HG03095 (cell line): ENCODE data around the gene SMU1.

Source experiments
- ATAC-seq: cut with Tn5 transposase; IDR thresholded peaks from one replicate; pipeline ENCODE4 v1.9.1; 2021; ENCODE audit warnings: moderate library complexity; ENCODE audit not compliant: unreplicated experiment

The SMU1 gene

DNA sequence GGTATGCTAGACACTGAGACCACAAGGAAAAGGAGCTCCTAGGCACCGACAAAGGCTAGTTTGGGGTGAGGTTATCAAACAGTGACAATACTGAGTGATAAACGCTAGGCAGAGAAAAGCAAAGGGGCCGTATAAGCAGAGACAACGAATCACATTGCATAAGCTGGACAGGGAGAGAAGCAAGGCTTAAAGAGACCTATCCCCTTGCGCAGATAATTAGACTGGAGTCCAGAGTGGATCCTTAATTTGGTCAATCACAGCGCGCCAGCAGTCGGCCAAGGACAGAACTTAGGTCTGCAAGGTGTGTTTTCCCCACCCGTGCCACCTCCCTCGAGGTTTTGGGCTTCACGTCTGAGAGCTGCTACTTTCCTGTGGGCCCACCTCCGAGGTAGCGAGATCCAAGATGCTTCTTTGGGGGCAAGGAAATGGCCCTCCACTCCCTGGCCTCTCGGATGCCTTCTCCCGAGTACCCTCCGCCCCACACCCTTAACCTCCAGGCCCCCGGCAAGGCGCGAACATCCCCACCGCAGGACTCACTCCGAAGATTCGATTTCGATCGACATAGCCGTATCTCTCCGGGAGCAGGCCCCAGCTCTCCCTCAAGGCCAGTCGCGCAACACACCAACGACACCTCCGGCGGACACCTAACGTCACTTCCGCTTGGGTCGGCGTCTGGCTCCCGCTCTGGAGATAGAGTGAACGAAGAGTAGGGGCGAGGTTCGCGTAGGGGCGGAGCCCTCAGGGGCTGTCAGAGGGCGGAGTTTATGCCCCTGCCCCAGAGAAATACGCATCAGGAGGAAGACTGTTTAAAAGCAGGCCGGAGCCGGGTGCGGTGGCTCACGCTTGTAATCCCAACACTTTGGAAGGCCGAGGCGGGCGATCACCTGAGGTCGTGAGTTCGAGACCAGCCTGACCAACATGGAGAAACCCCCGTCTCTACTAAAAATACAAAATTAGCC lies at the start of gene SMU1:
Gene SMU1 (minus strand): TSS at position 629 of the 959 bp plus-strand sequence. CDS start 66 bp downstream, at position 563.
- peak; percentile 99 for ATAC-seq

DNA sequence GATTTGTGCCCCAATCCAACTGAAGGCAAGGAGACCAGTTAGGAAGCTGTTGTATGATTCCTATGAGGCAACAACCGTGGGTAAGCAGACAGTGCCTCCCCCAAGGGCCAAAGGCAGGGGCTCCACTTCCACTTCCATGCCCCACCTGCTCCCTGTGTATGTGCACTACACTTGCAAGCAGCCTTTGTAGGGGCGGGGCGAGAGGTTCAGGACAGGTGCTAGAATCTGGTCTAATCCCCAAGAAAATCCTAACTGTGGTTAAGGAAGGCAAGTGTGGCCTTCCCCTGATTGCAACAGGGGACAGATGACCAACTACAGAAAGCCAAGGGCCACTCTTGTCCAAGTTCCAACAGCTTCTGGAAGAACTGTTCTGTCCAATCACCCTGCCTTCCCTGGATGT lies 49.0 kb upstream of the SMU1 start:
- ATAC-seq: no peak

DNA sequence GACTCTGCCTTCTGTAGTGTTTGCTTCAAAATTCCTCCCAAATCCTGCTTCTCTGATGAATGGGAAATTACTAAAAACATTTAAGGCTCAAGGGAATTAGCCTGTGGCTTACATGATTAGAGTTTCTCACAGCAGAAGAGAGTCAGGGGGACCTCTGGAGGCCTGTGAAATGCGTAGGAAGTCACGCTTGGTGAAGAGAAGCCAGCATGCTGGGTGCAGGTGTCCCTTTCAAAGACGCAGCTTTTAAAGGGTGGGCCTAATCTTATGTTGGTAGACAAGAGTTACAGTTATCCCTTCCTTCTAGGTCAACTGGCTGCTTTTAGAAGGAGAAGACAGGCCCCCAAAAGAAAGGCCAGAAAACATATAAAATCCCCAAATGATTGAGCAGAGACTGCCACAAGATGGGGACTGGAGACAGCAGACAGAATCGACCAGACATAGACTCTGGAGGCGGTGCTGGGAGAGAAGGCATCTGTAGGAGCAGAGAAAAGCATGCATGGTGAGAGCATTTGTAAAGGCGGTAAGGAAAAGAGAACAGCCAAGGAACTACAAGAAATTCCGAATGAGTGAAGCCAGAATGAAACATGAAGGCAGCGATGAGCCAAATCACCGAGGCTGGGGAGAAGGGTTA lies 48.4 kb upstream of the SMU1 start:
- peak; percentile 48 for ATAC-seq

DNA sequence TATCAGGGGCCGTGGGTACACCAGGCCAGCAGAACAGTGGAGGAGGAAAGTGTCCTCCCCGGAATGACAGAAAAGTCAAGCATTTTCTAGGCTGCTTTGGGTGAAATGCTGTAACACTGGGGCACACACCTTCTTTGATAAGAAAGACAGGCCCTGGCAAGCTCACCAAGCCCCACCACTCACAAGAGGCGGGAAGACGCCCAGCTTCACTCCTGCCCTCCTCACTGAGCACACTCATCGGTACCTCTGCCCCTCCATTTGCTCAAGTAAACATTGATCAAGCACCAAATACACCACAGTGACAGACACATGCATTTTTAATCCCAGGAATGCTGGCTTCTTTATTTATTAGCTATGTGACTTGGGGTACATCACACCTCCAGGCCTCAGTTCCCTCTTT lies 47.6 kb upstream of the SMU1 start:
- no peak for ATAC-seq

DNA sequence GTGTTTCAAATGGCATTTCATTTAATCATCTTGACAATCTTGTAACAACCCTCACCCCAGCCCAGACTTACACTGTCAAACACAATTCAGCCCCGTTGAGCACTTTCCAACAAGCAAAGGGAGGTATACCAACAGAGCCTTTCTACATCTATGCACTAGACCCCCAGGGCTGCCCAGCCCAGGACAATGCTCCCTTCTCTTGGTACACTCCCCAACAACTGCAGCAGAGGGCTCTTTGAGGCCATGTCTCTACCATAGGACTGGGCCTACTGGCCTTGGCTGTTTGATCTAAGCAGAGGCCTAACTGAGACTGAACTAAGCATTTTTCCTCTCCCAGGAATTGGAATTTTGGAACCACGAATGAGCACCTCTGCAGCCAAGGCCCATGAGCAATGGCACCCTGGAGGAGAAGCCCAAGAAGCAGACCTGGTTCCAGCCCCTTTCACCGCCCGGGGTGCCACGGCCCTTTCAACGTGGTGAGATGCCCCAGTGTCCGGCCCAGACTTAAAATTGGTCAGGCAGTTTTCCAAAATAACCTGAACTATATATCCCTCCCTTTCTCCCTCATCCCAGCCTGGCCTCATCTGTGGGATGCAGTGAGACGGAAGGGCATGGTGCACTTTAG lies 47.0 kb upstream of the SMU1 start:
- no peak for ATAC-seq

DNA sequence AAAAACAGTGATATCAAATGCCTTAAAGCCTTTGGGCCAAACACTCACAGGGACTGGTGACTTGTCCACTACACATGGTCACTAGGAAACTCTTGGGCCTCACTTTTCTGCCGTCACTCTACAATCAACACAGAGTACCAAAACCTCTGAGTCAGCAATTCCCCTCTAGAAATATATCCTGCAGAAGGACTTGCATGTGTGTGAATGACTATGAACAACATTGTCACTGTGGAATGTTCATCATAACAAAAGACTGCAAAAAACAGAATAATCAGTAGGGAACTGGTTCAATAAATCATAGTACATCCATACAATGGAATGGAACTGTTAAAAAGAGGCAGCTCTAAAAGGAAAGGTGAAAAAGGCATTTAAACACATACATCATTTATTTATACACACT lies 44.1 kb upstream of the SMU1 start:
- ATAC-seq: no peak

DNA sequence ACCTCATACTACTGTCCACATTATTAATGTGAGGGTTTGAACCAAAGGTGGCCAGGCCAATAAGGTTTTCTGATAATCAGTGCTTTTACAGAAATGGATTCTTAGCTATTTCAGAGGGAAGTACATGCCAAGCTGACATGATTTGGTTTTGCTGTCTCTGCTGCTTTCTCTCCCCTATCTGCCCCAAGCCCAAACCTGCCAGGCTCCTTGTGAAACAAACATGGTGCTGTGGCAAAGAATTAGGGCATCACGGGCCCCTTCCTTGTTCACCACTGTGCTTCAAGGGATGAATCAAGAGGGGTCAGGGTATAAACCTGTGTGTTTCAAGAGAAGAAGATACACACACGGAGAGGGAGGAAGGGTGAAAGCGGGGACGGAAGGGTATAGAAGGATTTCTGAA lies 41.3 kb upstream of the SMU1 start:
- ATAC-seq: no peak

DNA sequence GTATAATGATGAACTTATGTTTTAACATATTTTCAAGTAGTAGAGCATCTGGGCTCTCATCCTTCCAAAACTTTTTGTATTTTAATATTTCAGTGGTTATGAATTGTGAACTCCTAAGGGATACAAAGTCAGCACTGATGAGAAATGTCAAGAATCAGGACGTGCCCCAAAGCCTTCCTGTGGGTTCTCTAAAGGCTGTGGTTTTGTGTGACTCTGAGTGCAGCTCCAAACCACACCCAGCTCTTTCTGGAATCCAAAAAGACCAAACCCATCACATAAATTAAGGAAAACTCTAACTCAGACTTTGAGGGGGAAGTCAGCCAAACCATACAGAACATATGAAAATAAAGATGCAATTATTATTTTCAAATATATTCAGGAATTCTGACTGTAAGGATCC lies 40.8 kb upstream of the SMU1 start:
- no peak for ATAC-seq

DNA sequence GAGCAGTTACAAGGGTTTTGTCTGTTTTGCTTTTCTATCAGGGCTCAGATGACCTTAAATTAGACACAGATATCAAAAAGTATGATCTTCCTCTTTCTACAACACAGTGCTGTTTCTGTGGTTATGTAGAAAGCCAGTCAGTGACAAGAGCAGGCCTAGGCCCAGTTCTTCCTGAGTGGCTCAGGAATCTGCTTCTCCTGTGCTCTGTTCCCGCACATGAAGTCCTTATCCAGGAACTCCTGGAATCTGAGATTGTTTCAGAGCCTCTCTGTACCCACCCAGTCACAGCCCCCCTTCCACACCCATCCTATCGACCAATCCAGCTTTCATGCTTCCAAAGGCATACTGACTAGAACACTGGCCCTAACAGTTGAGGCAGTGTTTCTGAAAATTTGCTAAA lies 40.4 kb upstream of the SMU1 start:
- peak; percentile 69 for ATAC-seq

DNA sequence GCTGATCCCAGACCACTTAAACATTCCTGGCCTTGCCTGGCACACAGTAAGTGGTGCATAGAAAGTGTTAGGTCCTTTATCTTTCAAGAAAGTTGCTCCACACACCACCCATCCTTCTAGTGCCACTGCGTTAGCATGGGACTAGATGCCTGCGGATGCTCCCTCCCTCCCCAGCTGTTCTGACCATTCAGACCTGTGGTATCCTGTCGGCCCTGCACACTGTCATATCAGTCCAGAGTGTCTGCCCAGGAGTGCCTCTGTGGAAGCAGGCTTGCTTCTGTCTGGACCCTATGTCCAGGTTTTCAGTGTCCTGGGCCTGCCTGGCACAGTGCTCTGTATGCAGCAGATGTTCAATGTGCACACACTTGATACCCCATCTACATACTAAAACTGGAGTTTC lies 38.3 kb upstream of the SMU1 start:
- no peak for ATAC-seq

DNA sequence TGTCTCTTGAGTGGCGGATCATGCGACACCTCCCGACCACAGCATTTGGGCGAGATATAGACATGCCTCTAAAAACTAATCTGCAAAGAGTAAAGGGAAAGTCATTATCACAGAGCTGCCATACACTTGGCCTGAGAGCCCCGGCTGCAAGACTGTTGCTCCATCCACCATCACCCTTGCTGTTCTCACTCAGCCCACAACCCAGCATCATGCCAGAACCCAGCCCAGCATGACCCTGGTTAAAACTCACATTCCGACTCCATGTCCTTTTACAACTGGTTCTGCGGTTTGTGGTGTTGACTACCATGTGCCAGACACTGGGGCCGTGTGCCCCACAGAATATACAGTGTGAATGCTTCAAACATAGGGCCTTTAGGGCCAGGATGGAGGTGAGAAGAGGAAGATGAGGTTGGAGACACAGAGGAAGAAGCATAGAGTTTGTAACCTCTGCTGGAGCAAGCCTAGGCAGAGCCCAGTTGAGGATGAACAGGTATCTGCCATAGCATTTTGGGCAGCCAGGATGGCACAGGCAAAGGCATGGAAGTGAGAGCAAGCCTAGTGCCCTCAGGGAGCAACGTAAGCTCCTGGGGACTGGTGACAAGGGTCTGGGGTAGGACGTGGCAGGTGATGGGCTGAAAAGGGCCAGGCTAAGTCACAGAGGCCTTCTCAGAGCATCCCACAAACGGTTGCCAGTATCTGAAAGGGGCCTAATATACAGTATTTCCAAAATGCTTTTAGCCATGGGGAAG lies 37.5 kb upstream of the SMU1 start:
- no peak for ATAC-seq

DNA sequence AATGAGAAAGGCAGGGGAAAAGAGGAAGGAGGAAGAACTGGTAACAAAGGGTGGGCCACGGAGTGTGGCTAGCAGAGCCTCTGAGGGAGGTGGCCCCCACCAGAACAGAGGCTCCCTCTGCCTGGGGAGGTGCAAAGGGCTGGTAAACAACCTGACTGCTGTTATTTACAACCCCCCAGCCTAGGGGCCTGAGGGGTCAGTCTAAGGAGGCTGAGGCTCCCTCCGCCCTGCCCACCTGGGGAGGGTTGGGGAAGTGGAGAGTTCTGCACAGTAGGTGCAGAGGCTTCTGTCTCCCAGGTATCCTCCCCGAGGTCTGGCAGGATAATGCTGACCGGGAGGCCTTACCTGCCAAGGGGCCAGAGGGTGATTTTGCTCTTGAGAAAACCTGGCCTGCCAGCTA lies 35.6 kb upstream of the SMU1 start:
- ATAC-seq: no peak

DNA sequence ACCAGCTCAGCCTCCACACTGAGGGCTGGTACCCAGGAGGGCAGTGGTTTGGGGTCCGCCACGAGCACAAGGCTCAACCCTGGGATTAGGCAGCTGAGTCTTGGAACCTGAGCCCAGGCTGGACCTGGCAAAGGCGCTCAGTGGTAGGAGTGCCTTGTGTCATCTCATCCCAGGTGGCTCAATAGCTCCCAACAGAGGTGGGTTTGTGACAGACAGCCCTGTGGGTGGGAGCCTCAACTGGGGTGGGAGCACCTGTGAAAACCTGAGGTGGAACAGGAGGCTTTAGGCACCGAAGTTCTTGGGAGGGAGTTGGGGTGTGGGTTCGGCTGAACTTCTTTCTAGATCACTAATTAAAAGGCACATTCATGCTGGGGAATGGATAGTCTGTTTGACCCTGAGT lies 35.2 kb upstream of the SMU1 start:
- no peak for ATAC-seq

DNA sequence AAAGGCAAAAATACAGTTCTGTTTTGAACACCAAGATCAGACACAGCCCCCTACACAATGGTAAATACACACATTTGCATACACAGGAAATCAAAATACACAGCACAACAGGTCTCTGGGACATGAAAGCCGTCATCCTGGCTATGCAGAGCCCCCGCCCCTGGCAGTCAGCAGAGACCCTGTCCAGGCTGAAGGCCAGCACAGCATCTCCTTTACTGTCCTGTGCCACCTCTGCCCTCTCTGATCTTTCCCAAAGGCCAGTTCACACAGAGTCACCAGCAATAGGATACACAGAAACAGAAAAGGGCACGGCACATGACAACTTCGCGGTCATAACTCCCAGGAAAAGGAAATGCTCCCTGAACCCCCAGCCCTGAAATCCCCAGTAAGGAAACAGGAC lies 34.2 kb upstream of the SMU1 start:
- no peak for ATAC-seq

DNA sequence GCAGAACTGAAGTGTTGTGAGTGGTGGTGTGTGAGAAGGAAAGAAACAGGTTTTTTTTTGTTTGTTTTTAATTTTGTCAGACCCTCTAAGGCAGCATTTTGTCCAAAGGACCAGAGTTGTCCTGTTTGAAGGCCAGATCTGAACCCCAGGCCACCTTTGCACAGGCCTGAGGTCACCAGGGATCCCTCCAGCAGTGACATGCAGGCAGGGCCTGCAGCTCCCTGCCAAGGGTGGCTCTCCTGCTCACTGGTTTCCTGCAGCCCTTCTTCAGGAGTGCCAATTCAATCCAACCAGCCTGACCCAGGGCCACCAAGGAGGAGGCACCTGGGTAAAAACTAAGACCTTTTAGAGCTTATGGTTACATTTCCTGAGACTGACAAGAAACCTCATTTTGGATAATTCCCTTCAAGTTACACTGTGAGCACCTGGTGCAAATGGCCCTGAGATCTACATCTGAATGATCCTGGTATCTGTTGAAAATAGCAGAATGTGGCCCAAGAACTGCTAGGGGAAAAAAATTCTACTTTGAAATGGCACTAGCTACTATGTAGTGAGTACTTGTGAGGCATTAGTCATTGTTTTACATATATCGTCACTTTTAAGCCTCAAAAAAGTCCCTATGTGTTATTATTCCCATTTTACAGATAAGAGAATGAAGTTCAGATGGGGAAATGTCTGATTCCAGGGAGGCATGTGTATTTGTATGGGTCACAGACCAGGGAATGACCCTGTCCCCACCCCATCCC lies 33.5 kb upstream of the SMU1 start:
- ATAC-seq: no peak

DNA sequence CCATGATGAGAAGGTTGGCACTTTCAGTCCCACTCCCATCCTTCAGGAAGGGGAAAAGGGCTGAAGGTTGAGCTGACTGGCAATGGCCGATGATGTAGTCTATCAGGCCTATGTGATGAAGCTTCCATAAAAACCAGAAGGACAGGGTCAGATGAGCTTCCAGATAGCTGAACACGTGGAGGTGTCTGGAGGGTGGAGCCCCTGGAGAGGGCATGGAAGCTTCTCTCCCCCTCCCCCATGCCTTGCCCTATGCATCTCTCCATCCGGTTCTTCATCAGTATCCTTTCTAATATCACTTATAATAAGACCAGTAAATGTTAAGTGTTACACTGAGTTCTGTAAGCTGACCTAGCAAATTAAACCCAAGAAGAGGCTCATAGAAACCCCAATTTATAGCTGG lies 32.6 kb upstream of the SMU1 start:
- ATAC-seq: no peak

DNA sequence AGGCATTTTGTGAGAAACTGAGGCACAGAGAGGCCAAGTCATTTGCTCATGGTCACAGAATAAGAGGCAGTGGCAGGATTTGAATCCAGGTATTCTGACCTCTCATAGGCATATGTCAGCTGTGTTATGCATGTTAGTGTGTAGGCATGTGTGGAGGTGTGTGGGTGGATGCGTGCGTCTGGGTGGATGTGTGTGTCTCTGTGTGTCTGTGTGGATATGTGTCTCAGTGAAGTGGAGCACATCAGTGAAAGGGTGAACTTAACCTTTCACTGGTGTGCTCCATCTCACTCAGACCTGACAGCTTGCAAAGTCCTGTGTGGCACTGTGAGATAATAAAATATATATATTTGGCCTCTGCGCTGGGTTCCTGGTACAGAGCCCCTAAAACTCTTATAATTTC lies 32.0 kb upstream of the SMU1 start:
- ATAC-seq: no peak

DNA sequence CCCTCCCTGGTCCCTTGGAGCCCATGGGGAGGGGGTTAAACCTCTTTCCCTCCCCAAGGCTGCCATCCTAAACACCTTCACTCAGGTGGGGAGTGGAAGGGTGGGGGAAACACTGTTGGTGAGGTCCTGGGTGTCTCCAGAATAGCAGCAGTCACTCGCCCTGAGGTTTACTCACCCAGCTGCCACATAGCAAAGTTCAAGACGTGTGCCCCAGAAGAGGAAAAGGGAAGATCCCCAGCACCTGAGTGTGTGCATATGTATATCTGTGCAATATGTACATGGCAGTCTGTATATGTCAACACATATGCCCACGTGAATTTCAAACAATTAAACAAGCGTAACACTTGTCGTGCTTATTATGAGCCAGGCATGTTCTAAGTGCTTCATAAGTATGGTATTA lies 31.3 kb upstream of the SMU1 start:
- no peak for ATAC-seq

DNA sequence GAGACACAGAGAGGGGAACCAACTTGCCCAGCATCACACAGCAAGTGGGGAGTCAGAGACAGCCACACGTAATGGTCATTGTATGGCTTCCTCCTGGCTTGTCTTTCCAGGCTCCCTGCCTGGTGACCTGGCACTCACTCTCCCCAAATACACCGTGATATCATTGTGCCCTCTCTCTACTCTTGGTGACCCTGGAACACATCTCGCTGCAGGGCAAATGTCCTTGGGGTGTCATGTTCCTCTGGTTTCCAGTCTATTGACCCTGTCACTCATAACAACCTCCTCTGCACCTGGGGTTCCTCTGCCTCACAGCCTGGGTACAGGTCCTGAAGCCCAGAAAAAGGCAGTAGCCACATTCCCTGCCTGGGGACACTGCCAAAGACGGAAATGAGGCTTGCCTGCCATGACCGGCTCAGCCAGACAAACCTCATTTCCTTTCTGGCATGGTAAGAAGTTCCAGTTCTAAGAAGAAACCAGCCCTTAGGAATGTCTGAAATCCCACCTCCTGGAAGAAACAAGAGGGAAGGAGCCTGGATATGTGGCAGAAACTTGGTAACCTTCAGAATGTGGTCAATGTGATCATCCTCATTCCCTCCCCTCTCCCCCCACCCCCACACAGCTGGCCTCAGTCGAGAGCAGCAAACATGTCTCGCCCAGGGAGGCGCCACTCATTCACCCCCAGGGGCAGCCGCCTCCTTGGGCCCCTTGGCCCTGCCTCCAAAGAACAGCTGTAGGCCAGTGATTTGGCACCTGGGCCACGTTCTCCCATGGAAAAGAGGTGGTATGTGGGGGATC lies 30.6 kb upstream of the SMU1 start:
- ATAC-seq: no peak

DNA sequence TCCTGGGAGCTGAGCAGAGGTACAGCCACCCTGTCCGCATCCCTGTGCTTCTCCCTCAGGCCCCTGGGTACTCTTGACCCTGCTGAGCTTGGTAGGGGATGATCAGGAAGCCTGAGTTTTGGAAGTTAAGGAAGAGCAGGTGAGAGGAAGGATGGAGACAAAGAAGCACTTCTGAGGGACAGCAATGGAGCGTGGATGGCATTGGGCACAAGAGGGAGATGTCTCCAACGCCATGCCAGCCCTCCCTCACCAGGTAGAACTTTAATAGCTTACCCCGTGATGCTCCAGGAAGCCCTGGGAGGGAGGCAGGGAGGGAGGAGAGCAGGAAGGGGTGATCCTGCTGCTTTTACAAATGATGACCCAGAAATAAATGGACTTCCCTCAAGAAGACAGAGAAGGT lies 29.9 kb upstream of the SMU1 start:
- no peak for ATAC-seq
